GM19238 (cell line): ENCODE measurements around the gene RFX6.

Source experiments
- DNase-seq: peaks from one replicate; pipeline ENCODE4 v3.0.0; 2011; ENCODE audit warnings: low spot score; ENCODE audit not compliant: insufficient read length

Gene RFX6

DNA sequence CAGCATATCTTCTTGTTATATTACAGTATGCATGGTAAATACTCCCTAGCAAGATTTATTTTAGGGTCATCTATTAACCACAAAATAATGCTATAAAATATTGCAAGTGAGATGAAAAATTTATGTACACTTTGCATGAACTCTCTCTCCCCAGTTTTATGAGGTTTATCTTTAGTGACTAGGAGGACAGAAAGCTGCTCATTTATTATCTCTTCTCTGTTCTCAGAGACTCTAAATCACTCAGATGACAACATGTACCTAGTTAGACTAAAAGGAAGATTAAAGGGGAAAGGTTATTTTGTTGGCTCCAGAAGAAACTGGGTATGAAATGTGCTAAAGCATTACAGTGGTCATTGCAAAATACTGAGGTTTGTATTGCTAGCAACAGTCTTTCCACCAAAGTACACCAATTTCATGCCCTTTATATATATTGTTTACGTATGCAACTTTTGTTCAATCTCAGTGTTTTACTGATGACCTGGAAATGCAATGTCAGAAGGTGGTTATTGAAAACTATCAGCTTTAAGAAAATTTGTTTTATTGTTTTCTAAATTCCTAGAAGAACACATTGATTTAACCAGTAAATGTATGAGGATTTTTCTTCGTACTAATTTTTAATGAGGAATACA, 11.8 kb downstream of the RFX6 start:
- DNase-seq, result no peak

DNA sequence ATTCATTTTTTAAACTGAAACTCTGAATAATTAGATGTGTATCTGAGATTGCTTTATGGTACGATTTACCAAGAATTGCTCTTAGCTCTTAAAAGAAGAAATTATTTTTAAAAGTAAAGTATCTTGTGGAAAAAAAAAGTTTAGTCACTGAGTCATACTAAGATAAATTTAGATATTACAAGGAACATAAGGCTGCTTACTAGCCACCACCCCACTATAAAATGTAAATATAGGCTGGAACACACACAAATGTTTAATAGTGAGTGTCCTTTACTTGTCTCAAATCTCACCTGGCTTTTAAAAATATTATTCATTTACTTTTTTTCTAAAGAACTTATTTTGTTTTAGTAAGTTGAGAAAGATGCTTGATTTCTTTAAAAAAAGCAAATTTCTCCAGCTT, 17.6 kb downstream of the RFX6 start:
- no peak for DNase-seq

DNA sequence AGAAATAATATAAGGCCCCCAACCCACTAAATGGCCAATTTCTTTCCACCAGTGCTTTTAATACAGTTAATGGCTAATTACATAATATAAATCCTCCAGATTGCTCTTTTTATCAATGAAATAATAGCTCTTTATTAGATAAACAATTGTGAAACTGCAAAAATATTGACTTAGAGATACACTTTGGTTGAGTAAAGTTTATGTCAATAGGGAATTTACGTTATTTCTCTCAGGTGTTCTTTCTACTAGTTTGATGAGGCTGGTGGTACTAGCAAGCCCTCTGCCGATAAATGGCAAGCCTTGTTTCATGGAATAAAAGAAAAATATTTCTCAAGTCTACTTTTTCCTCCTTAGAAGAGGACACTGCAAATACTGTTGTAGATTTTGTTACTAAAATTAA, 18.9 kb downstream of the RFX6 start:
- DNase-seq, result no peak

DNA sequence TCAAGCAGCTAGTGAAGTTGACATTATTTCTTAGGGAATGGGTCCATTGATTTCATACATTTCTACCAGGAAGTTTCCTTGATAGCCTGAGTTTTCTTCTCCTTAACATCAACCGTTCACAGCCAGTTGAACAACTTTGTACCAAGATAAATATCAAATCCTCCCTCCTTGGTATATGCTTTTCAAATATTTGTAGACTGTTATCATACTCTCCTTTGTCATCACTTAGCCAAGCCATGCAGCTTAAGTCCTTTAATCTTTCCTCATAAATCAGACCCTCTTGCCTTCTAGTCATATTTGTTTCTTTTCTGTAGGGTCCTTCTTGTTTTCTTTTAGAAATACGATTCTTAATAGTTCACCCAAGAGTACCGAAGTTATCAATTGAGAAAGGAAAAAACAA, 25.6 kb downstream of the RFX6 start:
- no peak for DNase-seq

- DNase-seq, result no peak
These were observed 46.0 kb downstream of the RFX6 start for GRCh38 chr6:116922853-116923548.

- no peak for DNase-seq
These were observed 47.2 kb downstream of the RFX6 start for GRCh38 chr6:116924245-116924644.

GRCh38 chr6:116925088-116925794, 48.2 kb downstream of the RFX6 start:
- DNase-seq, result no peak

GRCh38 chr6:116928677-116929076, 51.6 kb downstream of the RFX6 start:
- DNase-seq, result no peak

GRCh38 chr6:116929825-116930224, 52.8 kb downstream of the RFX6 start:
- DNase-seq, result no peak

GRCh38 chr6:116931456-116931855, 54.4 kb downstream of the RFX6 start:
- no peak for DNase-seq

- DNase-seq, result no peak
These were observed 55.5 kb downstream of the RFX6 start for GRCh38 chr6:116932496-116932895.

DNA sequence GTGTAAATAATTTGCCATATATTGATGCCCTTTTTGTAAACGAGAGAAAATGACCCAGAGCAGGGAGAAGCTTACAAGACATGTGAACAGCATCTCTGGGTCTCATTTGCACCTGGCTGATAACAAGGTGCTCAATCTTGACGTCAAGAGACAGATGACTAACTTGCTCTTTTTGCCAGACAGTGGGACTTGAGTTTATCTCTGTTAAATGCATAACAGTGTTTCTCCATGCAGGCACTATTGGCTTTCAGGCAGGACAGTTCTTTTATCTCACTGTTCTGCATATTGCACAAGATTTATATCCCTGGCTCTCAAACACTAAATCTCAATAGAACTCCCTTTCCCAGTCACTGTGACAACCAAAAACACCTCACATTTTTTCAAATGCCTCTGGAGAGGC, 56.4 kb downstream of the RFX6 start:
- no peak for DNase-seq

DNA sequence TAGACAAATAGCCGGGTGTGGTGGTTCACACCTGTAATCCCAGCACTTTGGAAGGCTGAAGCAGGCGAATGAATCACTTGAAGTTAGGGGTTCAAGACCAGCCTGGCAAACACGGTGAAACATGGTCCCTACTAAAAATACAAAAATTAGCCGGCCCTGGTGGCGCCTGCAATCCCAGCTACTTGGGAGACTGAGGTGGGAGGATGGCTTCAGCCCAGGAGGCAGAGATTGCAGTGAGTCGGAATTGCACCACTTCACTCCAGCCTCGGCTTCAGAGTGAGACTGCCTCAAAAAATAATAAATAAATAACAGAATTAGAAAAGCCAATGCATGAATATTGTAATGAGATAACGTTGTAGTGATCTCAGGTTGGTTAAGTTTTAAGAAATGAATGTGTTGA, 61.3 kb downstream of the RFX6 start:
- DNase-seq, result no peak

- DNase-seq, result no peak
These were observed 64.7 kb downstream of the RFX6 start for GRCh38 chr6:116941727-116942126.

- no peak for DNase-seq
These were observed 68.8 kb downstream of the RFX6 start for GRCh38 chr6:116945809-116946208.

- no peak for DNase-seq
These were observed 71.7 kb downstream of the RFX6 start for GRCh38 chr6:116948533-116949304.

GRCh38 chr6:116949964-116950363, 72.9 kb downstream of the RFX6 start:
- DNase-seq, result no peak

GRCh38 chr6:116954335-116954734, 77.3 kb downstream of the RFX6 start:
- DNase-seq, result no peak

DNA sequence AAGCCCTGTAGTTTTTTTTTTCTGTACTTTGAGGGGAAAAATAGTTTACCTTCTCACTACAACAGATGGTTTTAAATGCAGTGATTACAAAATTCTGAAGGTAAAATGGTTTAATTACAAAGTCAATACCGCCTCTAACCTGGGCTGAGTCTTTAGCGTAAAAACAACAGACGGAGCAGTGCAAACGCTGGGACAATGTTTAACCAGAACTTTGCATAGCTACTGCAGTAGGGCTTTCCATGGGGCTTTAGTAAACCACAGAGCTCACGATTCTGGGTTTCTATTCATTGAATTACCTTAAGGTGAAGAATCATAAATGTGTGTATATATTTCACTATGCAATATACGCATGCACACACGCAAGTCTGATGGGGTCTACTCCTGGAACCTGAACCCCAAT, 77.9 kb downstream of the RFX6 start:
- no peak for DNase-seq

- DNase-seq, result no peak
These were observed 78.7 kb downstream of the RFX6 start for GRCh38 chr6:116955773-116956172.

GRCh38 chr6:116963972-116964371, 86.9 kb downstream of the RFX6 start:
- DNase-seq, result no peak
